ENCODE results near the gene PAPSS2.

Gene PAPSS2

DNA sequence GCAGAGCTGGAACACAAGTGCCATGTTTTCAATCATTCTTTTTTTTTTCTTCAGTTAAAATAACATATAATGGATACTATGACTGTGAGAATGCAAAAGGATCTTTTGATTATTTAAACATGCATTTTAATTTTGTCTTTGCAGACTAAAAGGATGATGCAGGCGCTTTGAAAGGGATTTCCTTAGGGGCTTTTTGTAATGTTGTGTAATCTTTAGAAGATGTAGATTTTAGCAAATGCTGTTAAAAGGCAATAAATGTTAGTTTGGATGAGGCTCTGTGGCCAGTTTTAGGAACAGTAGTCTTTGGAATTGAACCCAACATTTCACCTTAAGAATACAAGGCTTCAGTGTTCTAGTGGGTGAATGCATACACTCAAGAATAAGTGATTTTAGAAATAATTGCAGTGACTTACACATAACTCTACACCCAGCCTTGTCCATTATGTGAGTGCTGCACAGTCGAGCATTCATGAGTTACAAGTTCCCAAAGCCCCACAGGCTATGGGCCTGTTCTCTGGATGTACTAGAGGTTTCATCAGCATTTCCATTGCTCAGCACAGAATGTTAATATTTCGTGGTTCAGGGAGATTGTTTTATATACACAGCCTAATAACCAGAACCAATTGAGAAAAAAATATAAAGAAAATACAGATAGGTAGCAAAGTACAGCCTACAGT is 11.6 kb downstream of the PAPSS2 start:
- no peak for DNase-seq (ENCODE audit: low read depth in 2 of 2)

DNA sequence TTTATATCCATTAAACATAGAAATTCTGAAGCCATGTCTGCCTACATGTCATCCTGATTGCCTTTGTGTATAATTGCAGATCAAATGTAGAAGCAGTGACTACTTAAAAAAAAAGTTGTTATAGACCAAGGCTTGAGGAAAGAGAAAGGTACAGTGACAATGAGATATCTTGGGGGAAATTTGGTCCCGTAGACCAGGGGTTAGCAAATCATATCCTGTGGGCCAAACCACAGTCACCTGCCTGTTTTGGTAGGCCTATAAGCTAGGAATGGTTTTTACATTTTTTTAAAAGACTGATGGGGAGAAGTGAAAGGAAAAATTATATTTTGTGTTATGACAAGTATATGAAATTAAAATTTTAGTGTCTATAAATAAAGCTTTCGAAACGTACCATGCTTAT is 12.9 kb downstream of the PAPSS2 start:
- no peak for DNase-seq (ENCODE audit: low read depth in 2 of 2)

DNA sequence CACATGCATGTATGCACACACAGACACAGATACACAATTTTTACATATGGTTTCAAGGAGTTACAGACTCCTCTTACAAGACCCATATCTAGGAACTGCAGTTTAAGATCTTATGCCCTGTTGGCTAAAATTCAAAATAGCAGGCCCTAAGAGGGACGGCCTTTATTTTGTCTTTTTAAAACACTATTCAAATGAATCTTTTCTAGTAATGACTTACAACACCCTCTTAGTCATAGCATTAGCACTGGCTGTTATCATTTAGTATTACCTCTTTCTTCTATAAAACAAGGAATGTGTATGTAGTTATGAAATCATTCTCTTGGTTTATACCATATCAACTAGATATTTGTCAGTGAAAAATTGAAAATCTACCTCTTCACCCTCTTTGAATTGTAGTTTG is 15.3 kb downstream of the PAPSS2 start:
- no peak for DNase-seq (ENCODE audit: low read depth in 2 of 2)

DNA sequence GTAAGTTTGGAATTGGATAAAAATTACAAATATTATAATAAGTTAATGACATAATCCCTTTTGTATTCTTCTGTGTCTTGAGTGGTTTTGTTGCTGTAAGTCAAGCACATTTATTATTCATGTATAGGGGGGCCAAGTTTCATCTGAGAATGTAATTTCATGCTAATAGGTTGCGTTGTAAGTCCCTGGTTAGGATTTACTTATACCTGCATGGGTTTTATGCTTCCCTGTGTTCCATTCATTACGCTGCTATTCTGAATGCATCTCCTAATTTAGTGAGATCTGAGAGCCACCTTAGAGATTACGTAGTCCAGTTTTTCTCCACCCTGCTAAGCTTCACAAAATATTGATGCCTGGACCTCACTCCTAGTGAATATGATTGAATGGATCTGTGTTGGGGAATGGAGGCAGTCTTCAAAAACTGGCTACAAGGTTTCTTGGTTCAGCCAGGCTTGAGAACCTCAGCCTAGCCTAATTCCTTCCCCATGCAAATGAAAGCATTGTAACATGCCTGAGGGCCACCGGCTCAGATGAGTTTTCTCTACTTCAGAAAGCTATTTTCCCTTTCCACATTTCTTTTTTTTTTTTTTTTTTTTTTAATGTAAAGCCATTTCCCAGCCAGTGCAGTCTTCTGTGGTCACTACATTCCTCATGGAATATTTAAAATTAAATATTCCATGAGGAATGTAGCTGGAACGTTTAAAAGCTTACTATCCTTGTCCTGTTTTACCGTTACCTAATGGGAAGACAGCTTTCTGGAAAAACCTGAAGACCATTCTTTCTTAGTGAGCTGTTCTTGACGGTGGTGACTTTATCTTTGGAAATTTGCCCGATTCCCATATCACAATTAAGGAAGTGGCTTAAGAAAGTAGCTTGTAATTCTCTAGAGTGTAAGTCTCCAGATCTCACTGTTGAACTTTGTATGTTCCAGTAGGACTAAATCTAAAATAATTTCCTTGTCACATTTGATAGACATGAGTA is 16.0 kb downstream of the PAPSS2 start:
- no peak for DNase-seq (ENCODE audit: low read depth in 2 of 2)

DNA sequence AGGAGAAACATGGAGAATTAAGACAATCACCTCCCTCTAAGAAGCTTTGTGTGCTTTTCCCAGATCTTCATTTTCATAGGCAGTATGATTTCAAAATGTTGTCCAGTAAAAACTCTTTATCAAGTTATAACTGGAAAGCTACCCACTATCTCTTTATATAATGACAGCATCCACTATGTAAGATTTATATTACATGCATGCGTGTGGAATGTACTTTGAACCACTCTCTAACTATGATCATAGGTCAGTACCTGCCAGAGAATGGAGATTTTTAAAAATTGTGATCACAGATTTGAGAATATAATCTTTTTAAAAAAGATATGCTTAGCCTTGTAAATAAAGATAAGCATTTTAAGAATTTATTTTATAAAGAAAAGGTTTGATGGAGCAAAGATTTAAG is 17.9 kb downstream of the PAPSS2 start:
- DNase-seq (ENCODE audit: low read depth in 2 of 2), result no peak

DNA sequence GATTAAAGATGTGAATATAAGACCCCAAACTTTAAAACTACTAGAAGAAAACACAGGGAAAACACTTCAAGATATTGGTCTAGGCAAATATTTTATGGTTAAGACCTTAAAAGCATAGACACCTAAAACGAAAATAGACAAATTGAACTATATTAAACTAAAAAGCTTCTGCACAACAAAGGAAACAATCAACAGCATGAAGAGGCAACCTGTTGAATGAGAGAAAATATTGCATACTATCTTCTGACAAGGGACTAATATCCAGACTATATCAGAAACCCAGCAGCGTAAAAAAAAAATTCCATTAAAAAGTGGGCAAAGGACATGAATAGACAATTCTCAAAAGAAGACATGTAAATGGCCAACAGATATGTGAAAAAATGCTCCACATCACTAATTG is 18.6 kb downstream of the PAPSS2 start:
- DNase-seq (ENCODE audit: low read depth in 2 of 2), result no peak

DNA sequence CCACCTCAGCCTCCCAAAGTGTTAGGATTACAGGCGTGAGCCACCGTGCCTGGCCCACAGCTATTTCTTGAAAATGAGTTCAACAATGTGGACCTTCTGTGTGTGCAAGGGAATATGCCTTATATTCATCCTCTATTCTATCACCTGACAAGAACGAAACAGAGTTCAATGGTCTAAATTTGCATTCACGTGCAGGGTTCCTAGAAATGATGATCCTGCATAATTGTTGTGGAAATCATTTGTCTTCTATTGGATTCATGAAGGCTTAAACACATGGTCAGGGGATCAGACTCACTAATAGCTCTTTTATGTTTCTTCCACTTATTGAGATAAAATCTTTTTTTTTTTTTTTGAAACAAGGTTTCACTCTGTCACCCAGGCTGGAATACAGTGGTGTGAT is 23.7 kb downstream of the PAPSS2 start:
- no peak for DNase-seq (ENCODE audit: low read depth in 2 of 2)

DNA sequence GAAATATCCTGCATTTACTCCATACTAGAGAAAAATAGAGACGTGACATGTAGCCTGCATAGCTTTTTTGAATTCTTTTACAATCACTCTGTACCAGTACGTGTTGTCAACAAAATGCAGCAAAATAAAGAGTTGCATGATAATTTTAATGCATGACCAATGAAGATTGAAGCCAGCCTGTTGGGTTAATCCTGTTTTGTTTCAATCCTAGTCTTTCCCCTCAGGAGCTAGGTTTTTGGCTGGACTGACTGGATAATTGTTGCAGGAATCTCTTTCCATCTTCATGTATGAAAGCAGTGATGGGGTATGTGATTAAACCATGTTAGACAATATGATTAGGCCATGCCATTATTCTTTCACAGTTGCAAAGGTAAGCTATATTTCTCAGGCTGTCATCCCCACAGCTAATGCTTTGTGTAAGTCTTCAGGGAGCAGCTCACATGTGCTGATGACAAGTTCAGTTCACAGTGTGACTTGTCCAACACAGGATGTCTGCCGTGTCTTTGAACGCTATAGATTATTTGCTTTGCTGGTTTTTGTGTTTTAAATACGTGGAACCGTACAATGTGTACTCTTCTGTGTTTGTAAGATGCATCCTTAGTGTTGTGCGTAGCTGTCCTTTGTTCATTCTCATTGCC is 24.4 kb downstream of the PAPSS2 start:
- DNase-seq (ENCODE audit: low read depth in 2 of 2), result no peak

DNA sequence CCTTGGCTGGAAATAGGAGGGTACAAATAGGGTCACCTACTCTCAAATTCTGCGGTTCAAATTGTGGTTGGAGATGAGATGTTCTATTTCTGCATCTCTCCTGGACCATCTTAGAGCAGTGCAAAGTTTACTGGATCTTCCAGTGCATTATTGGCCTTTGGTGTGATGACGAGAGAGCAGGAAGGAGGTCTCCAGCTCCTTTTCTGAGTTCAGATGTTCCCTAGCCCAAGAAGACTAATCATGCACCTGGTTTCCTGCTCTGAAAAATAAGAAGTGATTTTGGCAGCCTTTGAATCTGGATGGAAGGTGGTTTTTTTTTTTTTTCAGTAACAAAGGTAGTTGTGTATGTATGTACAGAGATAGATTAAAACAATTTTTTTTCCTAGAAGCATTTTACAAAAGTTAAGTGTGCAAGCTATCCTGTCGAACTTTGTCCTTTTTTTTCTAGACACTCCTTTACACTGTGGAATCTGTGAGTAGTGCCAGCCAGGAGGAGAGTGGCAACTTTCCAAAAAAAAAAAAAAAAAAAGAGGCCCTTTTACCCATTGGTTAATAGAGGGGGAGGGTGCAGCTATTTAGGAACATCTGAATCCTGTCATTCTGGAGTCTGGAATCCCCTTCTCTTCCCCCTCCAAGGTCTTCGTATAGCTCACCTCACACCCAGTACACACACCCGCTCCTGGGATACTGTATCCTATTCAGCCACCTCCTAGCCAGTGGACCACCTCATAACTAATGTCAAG is 26.3 kb downstream of the PAPSS2 start:
- no peak for DNase-seq (ENCODE audit: low read depth in 2 of 2)

DNA sequence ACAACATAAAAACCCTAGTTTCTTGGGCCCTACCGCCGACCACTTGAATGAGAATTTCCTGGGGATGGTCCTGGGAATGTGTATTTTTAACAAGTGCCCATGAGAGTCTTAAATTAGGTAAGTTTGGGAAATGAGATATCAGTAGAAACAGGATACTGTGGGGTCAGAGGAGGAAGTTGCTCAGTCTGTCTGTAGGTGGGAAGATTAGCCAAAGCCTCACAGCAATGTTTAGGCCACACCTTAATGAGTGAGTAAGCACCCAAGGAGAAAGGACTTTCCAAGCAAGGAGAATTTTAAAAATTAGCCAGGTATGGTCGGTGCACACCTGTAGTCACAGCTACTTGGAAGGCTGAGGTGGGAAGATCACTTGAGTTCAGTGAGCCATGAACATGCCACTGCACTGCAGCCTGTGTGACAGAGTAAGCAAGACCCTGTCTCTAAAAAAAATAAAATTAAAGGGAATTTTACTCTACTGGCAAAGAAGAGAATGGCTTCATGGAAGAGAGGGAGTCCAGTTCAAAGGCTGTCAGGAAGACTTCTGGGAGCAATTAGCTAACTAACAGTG is 31.9 kb downstream of the PAPSS2 start:
- no peak for DNase-seq (ENCODE audit: low read depth in 2 of 2)

DNA sequence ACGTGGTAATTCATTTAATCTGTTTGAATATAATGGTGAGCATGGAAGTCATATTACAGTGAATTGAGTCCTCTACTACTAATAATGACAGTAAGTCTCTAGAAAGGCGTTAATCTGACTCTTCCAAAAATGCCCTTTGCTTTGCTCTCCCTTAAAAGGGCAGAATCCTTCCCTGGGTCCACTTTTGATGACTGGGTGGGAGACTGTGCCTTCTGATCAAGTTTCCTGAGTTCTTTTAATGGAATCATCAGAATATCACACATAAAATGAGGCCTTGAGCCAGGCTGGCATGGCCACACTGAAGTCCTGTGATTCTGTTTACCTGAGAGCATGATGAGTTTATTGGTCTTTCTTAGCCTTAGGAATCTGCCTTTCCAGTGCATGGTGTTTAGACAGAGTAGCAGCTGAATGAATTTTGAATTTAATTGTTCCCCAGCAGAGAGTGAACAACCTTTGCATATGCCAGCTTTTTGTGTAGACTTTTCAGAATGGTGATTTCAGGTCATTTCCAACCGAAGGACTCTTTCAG is 33.3 kb downstream of the PAPSS2 start:
- no peak for DNase-seq (ENCODE audit: low read depth in 2 of 2)

DNA sequence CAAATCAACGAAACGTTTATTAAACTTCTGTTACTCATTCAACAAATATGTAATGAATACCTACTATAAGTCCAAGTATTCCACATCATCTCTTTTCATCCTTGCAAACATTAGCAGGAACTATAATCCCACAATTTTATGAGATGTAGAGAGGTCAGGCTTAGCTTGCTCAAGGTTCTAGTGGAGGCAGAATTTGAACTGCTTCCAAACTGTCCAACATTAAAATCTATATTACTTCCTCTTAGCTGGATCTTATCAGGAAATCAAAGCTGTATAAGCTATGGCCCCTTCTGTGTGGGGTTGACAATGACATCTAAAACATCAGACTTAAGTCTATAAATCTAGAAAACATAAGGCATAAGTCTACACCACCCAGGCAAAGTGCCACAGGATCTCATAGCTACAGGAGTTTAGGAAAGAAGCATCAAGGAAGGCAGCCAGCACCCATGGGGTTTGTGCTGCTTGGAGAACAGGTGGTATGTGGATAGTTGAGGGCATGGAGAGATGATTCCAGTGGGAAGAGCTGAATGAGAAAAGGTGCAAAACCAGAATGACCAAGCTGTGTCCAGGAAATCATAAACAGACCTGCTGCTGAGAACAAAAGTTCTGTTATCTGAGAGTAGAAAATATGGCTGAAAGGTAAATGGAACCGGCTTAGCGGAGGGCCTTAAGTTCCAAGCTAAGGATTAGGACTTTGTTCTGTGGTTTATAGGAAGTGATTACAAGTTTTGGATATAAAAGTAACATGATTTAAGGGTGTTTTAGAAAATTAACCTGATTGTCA is 34.5 kb downstream of the PAPSS2 start:
- no peak for DNase-seq (ENCODE audit: low read depth in 2 of 2)

DNA sequence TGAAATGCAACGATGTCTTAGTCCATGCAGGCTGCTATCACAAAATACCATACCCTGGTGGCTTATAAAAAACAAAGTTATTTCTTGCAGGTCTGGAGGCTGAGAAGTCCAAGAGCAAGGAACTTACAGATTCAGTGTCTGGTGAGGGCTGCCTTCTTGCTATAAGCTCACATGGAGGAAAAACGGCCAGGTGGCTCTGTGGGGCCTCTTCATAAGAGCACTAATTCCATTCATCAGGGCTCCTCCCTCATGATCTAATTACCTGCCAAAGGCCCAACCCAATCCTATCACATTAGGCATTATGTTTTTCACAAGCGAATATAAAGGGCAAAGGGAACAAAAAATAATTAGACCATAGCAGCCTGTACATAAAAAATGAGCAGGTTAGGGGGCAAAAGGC is 35.4 kb downstream of the PAPSS2 start:
- no peak for DNase-seq (ENCODE audit: low read depth in 2 of 2)

DNA sequence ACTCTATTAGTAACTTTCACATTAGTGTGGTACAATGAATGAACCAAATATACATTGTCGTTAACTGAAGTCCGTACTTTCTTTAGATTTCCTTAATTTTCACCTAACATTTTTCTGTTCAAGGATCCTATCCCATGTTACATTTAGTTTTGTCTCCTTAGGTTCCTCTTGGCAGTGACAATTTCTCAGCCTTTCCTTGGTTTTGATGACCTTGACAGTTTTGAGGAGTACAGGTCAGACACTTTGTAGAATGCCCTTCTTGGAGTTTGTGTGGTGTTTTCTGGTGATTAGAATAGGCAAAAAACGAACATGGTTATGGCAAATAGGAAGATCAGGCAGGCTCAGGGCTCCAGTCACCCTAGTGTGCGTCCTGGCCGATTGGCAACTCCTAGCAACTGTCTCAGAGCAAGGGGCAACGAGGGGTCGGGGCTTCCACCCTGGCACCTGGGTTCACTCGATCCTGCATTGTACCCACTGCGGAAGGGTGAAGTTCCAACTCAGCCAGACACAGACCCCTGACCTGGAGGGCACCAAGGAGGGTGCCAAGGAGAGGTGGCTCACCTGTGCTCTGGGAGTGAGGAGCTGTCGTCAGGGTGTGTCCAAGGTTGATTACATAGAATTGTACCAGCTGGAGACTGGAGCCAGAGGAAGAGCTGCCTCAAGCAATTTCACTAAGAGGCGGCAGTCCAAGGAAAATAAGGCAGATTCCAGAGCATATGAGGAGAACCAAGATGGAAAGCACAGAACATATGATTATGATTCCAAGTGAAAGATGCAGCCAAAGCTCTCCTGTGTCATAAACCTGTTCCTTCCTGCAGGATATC is 37.5 kb downstream of the PAPSS2 start:
- DNase-seq (ENCODE audit: low read depth in 2 of 2), result no peak

DNA sequence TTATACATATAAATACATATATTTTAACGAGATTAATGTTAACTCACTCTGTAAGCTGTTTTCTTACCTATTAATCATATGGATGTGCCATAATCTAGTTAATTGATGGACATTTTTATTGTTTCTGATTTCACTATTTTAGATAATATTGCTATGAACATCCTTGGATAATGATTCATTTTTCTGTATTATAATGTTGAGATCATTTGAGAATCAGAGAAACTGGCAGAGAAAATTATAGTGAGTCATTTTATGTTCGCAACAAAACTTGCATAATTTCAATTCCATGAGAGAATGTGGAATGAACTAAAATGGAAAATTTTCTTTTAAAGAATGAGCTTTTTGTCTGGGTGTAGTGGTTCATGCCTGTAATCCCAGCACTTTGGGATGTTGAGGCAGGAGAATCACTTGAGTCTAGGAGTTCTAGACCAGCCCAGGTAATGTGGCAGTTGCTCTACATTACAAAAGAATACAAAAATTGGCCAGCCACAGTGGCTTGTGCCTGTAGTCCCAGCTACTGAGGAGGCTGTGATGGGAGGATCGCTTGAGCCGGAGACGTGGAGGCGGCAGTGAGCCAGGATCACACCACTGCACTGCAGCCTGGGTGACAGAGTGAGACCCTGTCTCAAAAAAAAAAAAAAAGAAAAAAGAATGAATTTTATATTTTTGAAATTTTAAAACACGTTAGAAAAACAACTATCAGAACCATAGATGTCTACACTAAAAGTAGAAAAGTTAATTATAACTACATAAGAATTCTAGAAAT is 40.5 kb downstream of the PAPSS2 start:
- DNase-seq (ENCODE audit: low read depth in 2 of 2), result no peak

DNA sequence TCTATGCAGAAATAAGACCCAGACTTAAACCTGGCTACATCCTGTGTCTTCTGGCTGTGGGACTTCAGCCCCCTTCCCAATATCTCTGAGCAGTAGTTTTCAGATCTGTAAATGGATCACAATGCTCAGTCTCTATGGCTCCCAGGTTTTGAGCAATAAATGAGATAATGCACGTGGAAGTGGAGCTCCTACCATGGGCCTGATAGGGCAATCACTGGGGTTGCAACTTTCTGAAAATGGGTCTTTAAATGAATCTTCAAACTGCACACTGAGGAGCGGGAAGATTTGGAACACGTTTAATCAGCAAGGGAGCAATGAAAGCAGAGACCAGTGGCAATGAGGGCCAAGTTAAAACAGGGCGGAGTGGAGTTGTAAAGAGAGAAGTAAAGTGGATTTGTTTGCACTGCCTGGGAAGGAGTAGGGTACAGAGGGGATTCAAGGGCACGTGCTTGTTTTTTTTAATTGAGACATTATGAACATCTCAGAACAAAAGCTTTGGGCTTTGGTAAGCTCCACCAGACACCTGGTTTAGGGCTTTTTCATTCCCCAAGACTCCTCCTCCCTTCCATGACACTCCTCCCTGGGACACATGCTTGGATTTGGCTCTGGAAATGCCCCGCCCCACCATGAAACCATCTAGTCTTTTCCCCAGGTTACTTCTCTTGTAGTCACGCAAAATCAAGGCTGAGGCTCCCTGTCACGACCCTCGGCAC is 42.7 kb downstream of the PAPSS2 start:
- no peak for DNase-seq (ENCODE audit: low read depth in 2 of 2)

DNA sequence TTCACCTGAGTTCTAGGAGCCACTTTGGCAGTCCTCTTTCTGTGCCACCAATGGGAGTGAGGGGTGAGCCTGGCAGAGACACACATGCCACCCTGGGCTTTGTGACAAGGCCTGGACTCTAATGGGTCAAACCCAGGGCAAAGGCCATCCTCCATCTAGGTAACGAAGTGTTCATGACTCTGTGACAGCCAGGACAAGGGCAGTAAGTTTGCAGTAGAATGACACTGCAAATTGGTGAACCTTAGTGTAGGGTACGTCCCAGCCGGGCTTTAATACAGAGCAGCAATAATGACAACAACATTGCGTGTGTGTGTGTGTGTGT is 43.3 kb downstream of the PAPSS2 start:
- no peak for DNase-seq (ENCODE audit: low read depth in 2 of 2)

DNA sequence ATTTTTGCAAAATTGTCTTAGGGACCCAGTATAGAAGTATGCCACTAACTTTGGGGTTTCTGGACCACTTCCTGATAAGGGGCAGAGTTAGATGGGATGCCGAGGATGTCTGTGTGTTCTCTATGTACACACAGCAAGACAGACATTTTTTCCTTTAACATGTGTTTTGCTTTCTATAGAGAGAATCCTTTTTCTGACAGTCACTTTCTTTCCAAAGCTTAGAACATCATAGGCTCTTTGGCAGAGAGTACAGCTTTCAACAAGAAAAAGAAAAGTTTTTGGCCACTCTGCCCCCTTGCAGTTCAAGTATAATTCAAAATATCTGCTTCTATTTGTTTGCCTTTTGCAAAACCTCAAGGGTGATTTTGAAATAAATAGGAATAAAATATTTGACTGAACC is 44.1 kb downstream of the PAPSS2 start:
- DNase-seq (ENCODE audit: low read depth in 2 of 2), result no peak

Measured in stimulated activated CD8-positive, alpha-beta memory T cell treated with anti-CD3 and anti-CD28 coated beads, Interleukin-15, amount 100 ng/mL, for 48 hours (primary cell).